Measurements from ENCODE around the gene PARD3B. TPM values are rescaled to one million over a fixed set of nuclear protein-coding genes. Genes with fewer than 3 reads are reported as not detected.

The PARD3B gene
- total RNA-seq, 1 experiment from 2014 or later: 6.4 TPM

GRCh38 chr2:205361272-205361671 is 816.0 kb downstream of the PARD3B start:
- H3K36me3 Mint-ChIP-seq (ENCODE audit: insufficient read depth in 1 of 3, low read depth in 3 of 3): no peaks in the 10 kb centered on the region
- no peaks in the 10 kb centered on the region; a peak in 1 of 5 replicates for H3K9me3 Mint-ChIP-seq
- Histone ChIP-seq H3T11ph (ENCODE audit: low read length) (no peak overlapping the region), H4K5ac (ENCODE audit: insufficient read length, low read depth, low read length) (no peak overlapping the region), H2BK120ac (ENCODE audit: low read depth, low read length, poor library complexity, severe bottlenecking) (no peak overlapping the region), H4K20me1 (ENCODE audit: control insufficient read depth, insufficient read depth, insufficient read length) (no peaks in the 10 kb centered on the region), H3K79me2 (ENCODE audit: insufficient read depth, low read length) (no peaks in the 10 kb centered on the region), H3K4me1 (ENCODE audit: insufficient read depth, low read length) (peaks cover 6% of the 10 kb centered on the region; the same call in 1 of the 2 replicates), H3K23ac (ENCODE audit: insufficient read length, low read depth, low read length) (no peak overlapping the region), H4K8ac (replicated peaks; ENCODE audit: insufficient read length, low read depth, low read length) (no peak overlapping the region), H2BK20ac (ENCODE audit: low read depth, low read length, poor library complexity, severe bottlenecking) (no peak overlapping the region), H2BK5ac (ENCODE audit: insufficient read length, low read length) (no peak overlapping the region), H3K4ac (ENCODE audit: low read depth, low read length) (no peak overlapping the region), H4K91ac (ENCODE audit: insufficient read length, low read depth, low read length) (no peak overlapping the region), H2AFZ (ENCODE audit: low read length) (no peak overlapping the region), H3K56ac (ENCODE audit: insufficient read length, low read depth, low read length) (no peak overlapping the region), H2BK15ac (ENCODE audit: low read depth, low read length) (no peak overlapping the region), H3K18ac (ENCODE audit: insufficient read length, low read depth, low read length) (no peak overlapping the region), H2AK5ac (ENCODE audit: insufficient read length, low read length) (no peak overlapping the region), H3K23me2 (ENCODE audit: insufficient read length, low read depth, low read length, poor library complexity, severe bottlenecking) (no peaks in the 10 kb centered on the region), H2BK12ac (ENCODE audit: insufficient read length, low read depth, low read length) (no peak overlapping the region), H3K4me2 (ENCODE audit: insufficient read depth, insufficient read length, low read length) (no peak overlapping the region), H3K27me3 (ENCODE audit: insufficient read depth, low read length) (no peaks in the 10 kb centered on the region), H3K9ac (ENCODE audit: extremely low read depth, insufficient read length, low read length) (no peak overlapping the region), H3K79me1 (ENCODE audit: insufficient read depth, low read depth, low read length, poor library complexity, severe bottlenecking) (no peaks in the 10 kb centered on the region), H3K14ac (ENCODE audit: insufficient read depth, low read length) (no peak overlapping the region), H3K27ac (ENCODE audit: insufficient read length, low read depth, low read length) (no peak overlapping the region), H3K9me3 (ENCODE audit: control insufficient read depth, low read depth, low read length) (no peaks in the 10 kb centered on the region)
- no peak overlapping the region for H3K27ac Mint-ChIP-seq
- no peak overlapping the region for H3K4me3 Mint-ChIP-seq
- TF ChIP-seq, protein P1, sequence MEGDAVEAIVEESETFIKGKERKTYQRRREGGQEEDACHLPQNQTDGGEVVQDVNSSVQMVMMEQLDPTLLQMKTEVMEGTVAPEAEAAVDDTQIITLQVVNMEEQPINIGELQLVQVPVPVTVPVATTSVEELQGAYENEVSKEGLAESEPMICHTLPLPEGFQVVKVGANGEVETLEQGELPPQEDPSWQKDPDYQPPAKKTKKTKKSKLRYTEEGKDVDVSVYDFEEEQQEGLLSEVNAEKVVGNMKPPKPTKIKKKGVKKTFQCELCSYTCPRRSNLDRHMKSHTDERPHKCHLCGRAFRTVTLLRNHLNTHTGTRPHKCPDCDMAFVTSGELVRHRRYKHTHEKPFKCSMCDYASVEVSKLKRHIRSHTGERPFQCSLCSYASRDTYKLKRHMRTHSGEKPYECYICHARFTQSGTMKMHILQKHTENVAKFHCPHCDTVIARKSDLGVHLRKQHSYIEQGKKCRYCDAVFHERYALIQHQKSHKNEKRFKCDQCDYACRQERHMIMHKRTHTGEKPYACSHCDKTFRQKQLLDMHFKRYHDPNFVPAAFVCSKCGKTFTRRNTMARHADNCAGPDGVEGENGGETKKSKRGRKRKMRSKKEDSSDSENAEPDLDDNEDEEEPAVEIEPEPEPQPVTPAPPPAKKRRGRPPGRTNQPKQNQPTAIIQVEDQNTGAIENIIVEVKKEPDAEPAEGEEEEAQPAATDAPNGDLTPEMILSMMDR (conservative IDR thresholded peaks at IDR 0.05): no peak
- H3K4me1 Mint-ChIP-seq: peaks cover 47 to 48% of the 10 kb centered on the region in 2 experiments
- DNase-seq: no peak
- no CpG with 5 or more reads among the region's 3 CpGs for WGBS (ENCODE audit: extremely low coverage, insufficient read length, low lambda C conversion rate)
- no peaks in the 10 kb centered on the region for H3K27me3 Mint-ChIP-seq (ENCODE audit: low read depth)

Data from H9 (cell line).